ENCODE results near the gene COL12A1.

Gene COL12A1

GRCh38 chr6:75219263-75219662, 13.4 kb upstream of the COL12A1 start:
- Histone ChIP-seq H4K20me1 (ENCODE audit: insufficient read depth, low read length) (no peaks in the 10 kb centered on the region), H2AFZ (ENCODE audit: low read depth, low read length) (no peak overlapping the region), H3K27me3 (ENCODE audit: insufficient read depth, low read length, poor library complexity) (peaks cover 5% of the 10 kb centered on the region), H3K4me3 (ENCODE audit: low read depth in 1 of 2, low read length in 2 of 2) (no peak overlapping the region), H3K9me3 (ENCODE audit: insufficient read depth, low read length, severe bottlenecking) (no peaks in the 10 kb centered on the region), H3K4me1 (ENCODE audit: insufficient read depth, low read length) (no peaks in the 10 kb centered on the region), H3K36me3 (ENCODE audit: insufficient read depth, low read length) (no peaks in the 10 kb centered on the region), H3K9ac (ENCODE audit: low read depth, low read length) (no peak overlapping the region), H3K4me2 (ENCODE audit: insufficient read depth, low read length) (no peak overlapping the region), H3K79me2 (ENCODE audit: insufficient read depth, low read length) (no peaks in the 10 kb centered on the region), H3K27ac (ENCODE audit: low read length) (no peak overlapping the region)
- no peak for ATAC-seq (ENCODE audit: insufficient read depth, low read depth)
- no peak for DNase-seq
- TF ChIP-seq CTCF (IDR thresholded peaks at IDR 0.05; ENCODE audit: borderline replicate concordance, extremely low read depth, low read length, poor library complexity, severe bottlenecking) (no peak), EZH2 (IDR thresholded peaks at IDR 0.05; ENCODE audit: borderline replicate concordance, low read depth, low read length, severe bottlenecking) (no peak)

- H3K9me3 ChIP-seq (ENCODE audit: insufficient read depth, low read length, severe bottlenecking) = no peaks in the 10 kb centered on the region
- no peak overlapping the region for H3K27ac ChIP-seq (ENCODE audit: low read length)
- H2AFZ ChIP-seq (ENCODE audit: low read depth, low read length) = no peak overlapping the region
- ATAC-seq (ENCODE audit: insufficient read depth, low read depth) (no peak), DNase-seq (no peak)
- no peak overlapping the region for H3K4me2 ChIP-seq (ENCODE audit: insufficient read depth, low read length)
- peaks cover 5% of the 10 kb centered on the region for H3K27me3 ChIP-seq (ENCODE audit: insufficient read depth, low read length, poor library complexity)
- no peak overlapping the region for H3K9ac ChIP-seq (ENCODE audit: low read depth, low read length)
- H3K79me2 ChIP-seq (ENCODE audit: insufficient read depth, low read length) = no peaks in the 10 kb centered on the region
- H3K4me3 ChIP-seq (ENCODE audit: low read depth in 1 of 2, low read length in 2 of 2) = no peak overlapping the region
- H3K36me3 ChIP-seq (ENCODE audit: insufficient read depth, low read length) = no peaks in the 10 kb centered on the region
- H3K4me1 ChIP-seq (ENCODE audit: insufficient read depth, low read length) = no peaks in the 10 kb centered on the region
- H4K20me1 ChIP-seq (ENCODE audit: insufficient read depth, low read length) = no peaks in the 10 kb centered on the region
- TF ChIP-seq CTCF (IDR thresholded peaks at IDR 0.05; ENCODE audit: borderline replicate concordance, extremely low read depth, low read length, poor library complexity, severe bottlenecking) (no peak), EZH2 (IDR thresholded peaks at IDR 0.05; ENCODE audit: borderline replicate concordance, low read depth, low read length, severe bottlenecking) (no peak)
Measured at GRCh38 chr6:75217193-75217592, 11.3 kb upstream of the COL12A1 start.

GRCh38 chr6:75215291-75215690, 9.4 kb upstream of the COL12A1 start:
- H3K79me2 ChIP-seq (ENCODE audit: insufficient read depth, low read length) = no peaks in the 10 kb centered on the region
- DNase-seq (no peak), ATAC-seq (ENCODE audit: insufficient read depth, low read depth) (0 out of 3 replicates have a peak, but pooled peaks have one; percentile 35)
- no peak overlapping the region for H3K27ac ChIP-seq (ENCODE audit: low read length)
- H3K4me2 ChIP-seq (ENCODE audit: insufficient read depth, low read length) = no peak overlapping the region
- no peak overlapping the region for H2AFZ ChIP-seq (ENCODE audit: low read depth, low read length)
- H3K27me3 ChIP-seq (ENCODE audit: insufficient read depth, low read length, poor library complexity) = peaks cover 5% of the 10 kb centered on the region
- TF ChIP-seq CTCF (IDR thresholded peaks at IDR 0.05; ENCODE audit: borderline replicate concordance, extremely low read depth, low read length, poor library complexity, severe bottlenecking) (no peak), EZH2 (IDR thresholded peaks at IDR 0.05; ENCODE audit: borderline replicate concordance, low read depth, low read length, severe bottlenecking) (no peak)
- no peaks in the 10 kb centered on the region for H3K4me1 ChIP-seq (ENCODE audit: insufficient read depth, low read length)
- H3K4me3 ChIP-seq (ENCODE audit: low read depth in 1 of 2, low read length in 2 of 2) = no peak overlapping the region
- no peaks in the 10 kb centered on the region for H3K36me3 ChIP-seq (ENCODE audit: insufficient read depth, low read length)
- no peak overlapping the region for H3K9ac ChIP-seq (ENCODE audit: low read depth, low read length)
- H3K9me3 ChIP-seq (ENCODE audit: insufficient read depth, low read length, severe bottlenecking) = no peaks in the 10 kb centered on the region
- H4K20me1 ChIP-seq (ENCODE audit: insufficient read depth, low read length) = no peaks in the 10 kb centered on the region

- Histone ChIP-seq H3K36me3 (ENCODE audit: insufficient read depth, low read length) (no peaks in the 10 kb centered on the region), H3K4me1 (ENCODE audit: insufficient read depth, low read length) (no peaks in the 10 kb centered on the region), H3K79me2 (ENCODE audit: insufficient read depth, low read length) (no peaks in the 10 kb centered on the region), H3K9ac (ENCODE audit: low read depth, low read length) (no peak overlapping the region), H3K27ac (ENCODE audit: low read length) (no peak overlapping the region), H3K9me3 (ENCODE audit: insufficient read depth, low read length, severe bottlenecking) (no peaks in the 10 kb centered on the region), H3K27me3 (ENCODE audit: insufficient read depth, low read length, poor library complexity) (no peaks in the 10 kb centered on the region), H3K4me2 (ENCODE audit: insufficient read depth, low read length) (no peak overlapping the region), H2AFZ (ENCODE audit: low read depth, low read length) (no peak overlapping the region), H4K20me1 (ENCODE audit: insufficient read depth, low read length) (no peaks in the 10 kb centered on the region), H3K4me3 (ENCODE audit: low read depth in 1 of 2, low read length in 2 of 2) (no peak overlapping the region)
- DNase-seq (no peak), ATAC-seq (ENCODE audit: insufficient read depth, low read depth) (no peak)
- TF ChIP-seq CTCF (IDR thresholded peaks at IDR 0.05; ENCODE audit: borderline replicate concordance, extremely low read depth, low read length, poor library complexity, severe bottlenecking) (peak; percentile 10), EZH2 (IDR thresholded peaks at IDR 0.05; ENCODE audit: borderline replicate concordance, low read depth, low read length, severe bottlenecking) (no peak)
Measured at GRCh38 chr6:75213732-75214131, 7.9 kb upstream of the COL12A1 start.
